OCI-LY7 (cell line): ENCODE data around the gene CHST3.

Experiments used
- CTCF ChIP-seq: fragments of 200-600 bp; sonication (generic); conservative IDR thresholded peaks from 2 replicates; pipeline ENCODE4 v1.5.1; 2014; ENCODE audit warnings: mild to moderate bottlenecking, antibody characterized with exemption, low read length, moderate library complexity, mixed read lengths
- EZH2phosphoT487 ChIP-seq: fragments of 200-600 bp; sonication (generic); IDR thresholded peaks from 2 replicates; pipeline ENCODE4 v1.6.1; 2018; ENCODE audit warnings: low read depth, borderline replicate concordance, mild to moderate bottlenecking, mixed run types, antibody characterized with exemption, low read length, moderate library complexity, mixed read lengths

GRCh38 chr10:71981015-71981875 lies 17.1 kb downstream of the CHST3 start:
- no peak for TF ChIP-seq EZH2phosphoT487
- TF ChIP-seq CTCF: no peak
